Pons (tissue), 1 donor: Measurements from ENCODE around the gene IAPP.
A peak's percentile ranks its signal among the peaks of the same experiment; 100 is the strongest.
"Not testable (repeated sequence)": the region's sequence is repeated elsewhere in the genome, so short reads cannot be mapped to it uniquely, and the experiment has no call there.

Source experiments
- DNase-seq: peaks from one replicate; pipeline ENCODE4 v3.0.0-alpha.2; 2016; ENCODE audit warnings: low spot score

Gene IAPP

GRCh38 chr12:21372602-21373001 is at the start of gene IAPP:
IAPP (plus strand) TSS chr12:21372902; CDS start chr12:21373352, 450 bp downstream.
- DNase-seq, result no peak

GRCh38 chr12:21323736-21324135 is 49.0 kb upstream of the IAPP start:
- peak; percentile 71 for DNase-seq

DNA sequence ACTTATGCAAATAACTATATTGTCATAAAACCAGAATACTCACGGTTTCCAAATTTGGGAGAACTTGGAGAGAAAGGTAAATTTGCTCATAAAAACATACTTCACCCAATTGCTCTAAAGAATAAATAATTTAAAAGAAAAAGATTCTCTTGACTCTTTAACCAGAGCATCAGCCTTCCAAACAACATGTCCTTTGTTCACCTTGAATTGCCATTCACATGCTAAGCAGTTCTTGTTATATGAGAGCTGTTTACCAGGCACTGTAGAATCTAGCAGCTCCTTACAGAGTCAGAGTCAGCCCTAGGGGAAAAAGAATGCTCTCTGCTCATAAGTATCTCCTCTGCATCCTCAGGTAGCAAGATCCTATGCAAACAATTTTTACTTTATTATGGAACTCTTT is 48.2 kb upstream of the IAPP start:
- DNase-seq, result peak; percentile 98

DNA sequence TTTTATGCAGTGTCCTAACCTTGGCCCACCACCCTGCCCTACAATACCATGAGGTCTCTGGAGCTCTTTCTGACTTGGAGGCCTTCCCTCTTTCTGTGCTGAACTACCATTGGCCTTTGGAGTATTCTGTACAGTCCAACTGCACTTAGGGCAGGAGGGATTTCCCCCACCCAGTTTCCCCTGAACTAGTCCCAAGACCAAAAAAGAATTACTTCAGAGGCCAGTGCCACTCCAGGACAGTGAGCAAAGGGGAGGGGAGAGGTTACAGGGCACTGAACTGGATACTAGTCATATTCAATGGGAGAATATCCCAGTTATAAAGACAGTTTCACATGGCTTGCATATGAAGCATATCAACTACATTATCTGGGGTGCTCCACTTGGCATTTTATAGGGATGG is 44.1 kb upstream of the IAPP start:
- DNase-seq, result no peak

DNA sequence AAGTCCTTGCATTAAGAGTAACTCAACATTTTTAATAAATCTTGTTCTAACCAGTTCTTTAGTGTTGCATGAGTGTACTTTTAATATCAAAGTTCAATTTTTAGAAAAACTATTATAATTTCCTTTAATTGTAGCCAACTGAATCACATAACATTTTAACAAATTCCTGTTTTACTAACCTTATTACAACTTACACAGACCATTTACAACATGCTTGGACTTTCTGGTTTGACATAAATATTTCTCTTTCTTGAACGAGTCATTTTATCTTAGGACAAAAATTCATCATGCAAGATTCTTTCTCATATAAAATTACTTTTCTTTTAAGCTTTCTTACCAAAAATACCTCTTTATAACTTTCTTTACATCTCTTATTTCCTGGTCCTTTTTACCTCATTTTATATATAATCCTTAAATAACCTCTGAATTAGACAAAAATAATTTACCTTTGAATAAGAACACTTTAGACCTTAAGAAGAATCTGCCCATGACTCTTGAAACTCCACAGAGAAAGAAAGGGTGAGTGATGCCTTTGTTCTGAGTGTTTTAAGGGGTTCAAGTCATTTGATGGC is 41.9 kb upstream of the IAPP start:
- no peak for DNase-seq

GRCh38 chr12:21334771-21335325 is 37.9 kb upstream of the IAPP start, which contains the start of gene SLCO1A2:
SLCO1A2 (minus strand) TSS chr12:21334917; CDS start chr12:21334647, 270 bp downstream.
- DNase-seq, result no peak

DNA sequence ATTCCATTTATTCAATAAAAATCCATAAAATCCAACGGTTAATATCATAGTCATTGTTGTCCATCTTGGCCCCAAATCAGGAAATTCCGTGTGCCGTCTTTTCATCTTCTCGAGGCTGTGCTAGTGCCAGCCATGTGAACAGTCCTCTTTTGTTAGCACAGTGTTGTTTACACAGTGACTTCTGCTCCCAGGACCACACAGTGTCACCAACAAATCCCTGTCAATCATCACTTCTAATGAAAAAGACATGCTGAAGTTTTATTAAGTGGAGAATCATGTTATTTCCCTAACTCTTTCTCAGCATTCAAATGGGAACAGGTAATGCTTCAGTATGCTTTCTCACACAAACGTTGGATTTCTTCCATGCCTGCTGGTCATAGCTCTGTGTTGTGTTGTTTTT is 36.0 kb upstream of the IAPP start:
- peak; percentile 95 for DNase-seq

- peak; percentile 87 for DNase-seq
Measured at GRCh38 chr12:21337453-21337852, 35.2 kb upstream of the IAPP start.

GRCh38 chr12:21337959-21338744 is 34.5 kb upstream of the IAPP start:
- DNase-seq, result peak; percentile 61

GRCh38 chr12:21339921-21340320 is 32.8 kb upstream of the IAPP start:
- no peak for DNase-seq

DNA sequence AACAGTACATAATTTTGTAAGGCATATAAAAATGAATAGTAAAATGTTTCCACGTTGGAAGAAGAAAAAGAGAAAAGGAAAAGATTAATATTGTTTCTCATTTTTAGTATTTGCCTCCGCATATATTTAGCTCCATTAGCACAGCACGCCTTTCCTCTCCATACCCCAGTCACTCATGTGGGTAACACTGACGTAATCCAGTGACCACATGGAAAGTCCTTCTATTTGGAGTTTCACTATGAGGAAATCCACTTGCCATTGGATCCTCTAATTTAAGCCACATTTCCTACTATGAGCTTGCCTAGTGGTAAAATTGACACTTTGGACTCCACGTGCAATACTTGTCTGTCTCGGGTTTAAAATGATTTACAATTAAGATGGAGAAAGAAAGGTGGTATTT is 32.3 kb upstream of the IAPP start:
- no peak for DNase-seq

DNA sequence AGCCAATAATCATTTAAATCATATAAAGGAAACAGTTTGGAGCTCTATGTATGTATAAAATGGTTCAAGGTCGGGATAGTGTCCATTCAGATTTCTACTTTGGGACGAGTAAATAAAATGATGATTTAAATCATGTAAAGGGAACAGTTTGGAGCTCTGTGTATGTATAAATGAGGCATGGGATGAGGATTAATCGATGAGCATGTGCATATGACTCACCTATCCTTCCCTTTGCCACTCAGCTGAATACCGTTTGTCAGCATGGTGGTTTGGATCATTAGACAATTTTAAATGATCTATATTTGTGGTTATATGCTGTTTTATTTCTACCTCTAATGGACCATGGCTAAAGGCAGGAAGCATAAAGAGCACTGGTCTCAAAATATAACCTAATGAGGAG is 30.9 kb upstream of the IAPP start:
- no peak for DNase-seq

DNA sequence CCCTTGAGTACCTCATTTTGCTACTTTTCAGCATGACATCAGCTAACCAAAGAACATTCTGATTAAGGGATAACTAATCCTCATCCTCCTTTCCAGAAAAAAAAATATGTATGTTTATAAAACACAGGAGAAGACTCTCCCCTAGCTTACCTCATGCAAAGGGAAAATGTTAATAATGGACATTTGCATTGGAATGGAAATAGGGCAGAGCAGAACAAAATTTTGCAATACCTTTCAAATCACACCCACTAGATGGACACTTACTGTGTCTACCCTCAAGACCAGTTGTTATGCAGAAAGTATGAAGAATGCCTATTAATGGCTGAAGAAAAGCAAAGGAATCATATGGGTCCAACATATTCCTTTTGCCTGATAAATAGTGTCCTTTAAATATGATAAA is 29.1 kb upstream of the IAPP start:
- no peak for DNase-seq

DNA sequence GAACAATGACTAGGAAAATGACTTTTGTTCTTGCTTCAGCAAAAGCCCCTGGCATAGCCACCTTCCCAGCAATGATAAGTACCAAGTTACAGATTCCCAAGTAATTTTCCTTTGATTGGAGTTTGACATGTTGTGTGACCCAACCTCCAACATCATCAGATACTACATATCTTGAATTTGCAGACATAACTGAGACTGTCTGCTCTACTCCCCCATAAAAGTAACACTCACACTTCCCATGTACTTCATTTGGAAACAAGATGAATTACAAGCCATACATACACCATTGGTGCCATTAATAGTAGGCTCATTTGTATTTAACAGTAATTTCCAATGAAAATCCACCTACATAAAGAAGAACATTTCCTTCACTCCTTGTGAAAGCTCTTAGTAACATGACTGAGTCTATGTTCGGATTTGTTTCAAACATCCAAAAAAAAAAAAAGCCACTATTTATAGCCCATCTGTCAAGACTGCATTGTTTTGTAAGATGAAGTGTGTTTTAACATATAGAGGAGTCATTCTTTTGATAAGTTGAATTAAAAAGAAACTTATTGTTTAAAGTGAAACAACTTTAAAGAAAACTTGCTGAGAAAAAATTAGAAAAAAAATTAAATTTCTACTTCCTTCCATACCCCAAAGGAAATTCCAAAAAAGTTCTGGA is 26.0 kb upstream of the IAPP start:
- no peak for DNase-seq

DNA sequence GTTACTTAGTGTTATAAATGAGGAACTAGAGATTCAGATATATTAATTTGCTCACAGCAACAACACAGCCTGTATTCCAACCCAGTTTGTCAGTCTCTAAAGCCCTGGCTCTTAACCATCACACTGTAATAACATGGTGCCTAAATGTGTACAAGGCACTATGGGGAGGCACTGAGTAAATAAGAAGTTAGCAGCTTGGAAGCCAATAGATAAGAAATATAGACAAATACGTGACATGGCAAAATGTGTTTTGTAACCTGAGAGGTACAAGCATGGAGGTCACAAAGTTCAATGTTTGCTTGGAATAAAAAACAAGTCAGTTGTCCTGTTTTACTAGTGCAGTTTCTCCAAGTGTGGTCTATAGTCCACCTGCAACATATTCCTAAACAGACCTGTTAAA is 21.7 kb upstream of the IAPP start:
- DNase-seq, result no peak

- DNase-seq, result no peak
Measured at GRCh38 chr12:21353487-21353886, 19.2 kb upstream of the IAPP start.

DNA sequence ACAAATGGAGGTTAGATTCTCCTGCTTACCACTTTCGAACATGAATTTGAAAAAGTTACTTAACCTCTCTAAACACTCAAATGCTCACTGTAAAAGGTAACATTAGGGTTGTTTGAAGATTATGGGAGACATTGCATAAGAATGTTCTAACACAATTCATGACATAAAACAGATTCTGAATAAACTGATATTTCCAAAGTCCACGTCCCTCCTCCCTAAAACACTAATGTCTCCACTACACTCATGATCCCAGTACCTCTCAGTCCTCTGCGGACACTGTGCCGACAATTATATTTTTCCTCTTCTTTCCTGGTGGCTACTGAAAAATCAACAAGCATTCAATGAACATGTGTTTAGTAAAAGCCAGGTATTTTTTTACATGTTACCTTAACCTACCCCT is 18.8 kb upstream of the IAPP start:
- no peak for DNase-seq

DNA sequence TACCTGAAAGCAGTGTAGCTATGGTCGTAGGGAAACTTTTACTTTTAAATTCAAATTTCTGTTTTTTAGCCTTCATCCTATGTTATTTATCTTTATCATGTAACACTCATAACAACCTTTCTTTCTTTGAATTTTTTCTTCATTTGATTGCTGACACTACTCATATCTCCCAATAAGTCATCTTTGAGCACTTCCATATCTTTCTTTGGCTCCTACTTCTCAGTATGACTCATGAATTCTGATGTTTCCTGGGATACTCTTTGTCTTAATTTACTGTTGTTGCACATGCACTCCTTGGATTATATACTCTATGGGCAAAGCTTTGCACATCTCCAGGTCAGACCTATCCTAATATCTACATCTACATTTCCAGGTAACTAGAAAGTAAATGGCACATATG is 18.1 kb upstream of the IAPP start:
- DNase-seq, result no peak

DNA sequence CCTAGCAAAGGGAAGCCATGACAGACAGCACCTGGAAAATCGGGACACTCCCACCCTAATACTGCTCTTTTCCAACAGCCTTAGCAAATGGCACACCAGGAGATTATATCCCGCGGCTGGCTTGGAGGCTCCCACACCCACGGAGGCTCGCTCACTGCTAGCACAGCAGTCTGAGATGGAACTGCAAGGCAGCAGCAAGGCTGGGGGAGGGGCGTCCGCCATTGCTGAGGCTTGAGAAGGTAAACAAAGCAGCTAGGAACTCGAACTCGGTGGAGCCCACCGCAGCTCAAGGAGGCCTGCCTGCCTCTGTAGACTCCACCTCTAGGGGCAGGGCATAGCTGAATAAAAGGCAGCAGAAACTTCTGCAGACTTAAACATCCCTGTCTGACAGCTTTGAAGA is 12.1 kb upstream of the IAPP start:
- not testable (repeated sequence) for DNase-seq

DNA sequence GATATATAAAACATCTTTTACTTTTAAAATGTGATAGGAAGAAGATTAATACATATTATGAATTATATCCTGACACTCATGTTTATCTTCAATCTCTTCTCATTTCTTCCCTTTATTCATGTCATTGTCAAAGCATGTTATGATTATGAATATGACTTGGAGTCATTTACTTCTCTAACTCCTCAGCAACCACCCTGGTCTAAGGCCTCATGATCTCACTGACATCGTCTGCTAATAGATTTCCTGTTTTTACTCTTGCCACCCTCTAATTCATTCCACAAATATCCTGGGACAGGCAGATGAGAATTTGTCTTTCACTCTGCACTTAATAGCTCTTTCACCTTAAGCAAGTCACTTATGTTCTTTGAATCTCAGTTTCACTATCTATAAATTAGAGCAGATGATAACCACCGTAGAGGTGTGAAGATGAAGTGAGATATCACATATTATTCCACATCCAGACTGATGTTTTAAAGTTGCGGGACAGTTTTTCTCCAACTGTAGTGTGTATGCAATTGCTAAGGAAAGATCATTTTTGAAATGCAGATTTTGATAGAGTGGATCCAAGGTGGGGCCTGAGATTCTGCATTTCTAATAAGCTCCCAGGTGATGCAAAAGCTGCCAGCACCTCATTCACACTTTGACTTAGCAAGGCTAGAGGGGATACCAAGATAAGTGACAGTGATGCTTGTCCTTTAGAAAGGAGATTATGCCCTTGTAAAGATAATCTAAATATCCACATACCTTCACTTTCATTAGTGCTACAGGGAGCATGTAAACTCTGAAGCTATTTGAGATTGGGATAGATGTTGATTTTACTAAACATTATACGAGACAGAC is 3.3 kb upstream of the IAPP start:
- no peak for DNase-seq

DNA sequence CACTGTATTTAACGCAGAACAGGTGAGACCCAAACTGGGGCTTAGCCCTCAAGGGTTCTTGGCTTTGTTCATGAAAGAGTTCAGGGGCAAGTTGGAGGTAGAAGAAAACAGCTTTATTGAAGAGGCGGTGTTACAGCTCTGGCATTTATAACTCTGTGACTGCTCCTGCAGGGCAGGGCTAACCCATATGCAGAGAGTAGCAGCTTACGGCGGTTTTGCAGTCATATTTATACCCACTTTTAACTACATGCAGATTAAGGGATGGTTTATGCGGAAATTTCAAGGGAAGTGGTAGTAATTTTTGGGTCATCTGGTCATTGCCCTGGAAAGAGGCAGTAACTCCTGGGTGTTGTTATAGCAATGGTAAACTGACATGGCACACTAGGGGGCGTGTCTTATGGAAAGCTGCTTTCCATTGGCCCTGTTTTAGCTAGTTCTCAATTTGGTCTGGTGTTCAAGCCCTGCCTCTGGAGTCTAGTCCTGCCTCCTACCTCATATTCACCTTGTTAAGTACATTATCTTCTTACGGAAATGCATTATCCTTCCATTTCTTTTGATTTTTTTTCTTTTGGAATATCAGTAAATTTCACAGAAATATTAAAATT is 1.8 kb upstream of the IAPP start:
- no peak for DNase-seq

DNA sequence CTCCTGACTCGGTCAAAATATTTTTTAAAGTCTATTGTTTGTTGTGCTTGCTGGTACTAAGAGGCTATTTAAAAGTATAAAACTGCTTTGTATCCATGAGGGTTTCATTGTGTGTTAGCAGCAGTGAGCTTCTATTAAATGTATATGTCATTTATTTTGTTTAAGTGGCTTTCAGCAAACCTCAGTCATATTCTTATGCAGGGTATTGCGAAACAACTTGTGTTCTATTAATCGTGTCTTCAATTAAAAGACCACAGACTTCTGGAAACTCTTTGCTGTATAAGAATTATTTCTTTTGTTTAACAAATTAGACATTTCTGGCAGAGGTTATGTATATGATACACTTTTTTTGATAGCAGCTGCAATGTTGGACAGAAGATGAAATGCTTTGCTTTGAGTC is 6.5 kb downstream of the IAPP start:
- DNase-seq, result peak; percentile 11
